ENCODE results near the gene E4F1. TPM values are rescaled to one million over a fixed set of nuclear protein-coding genes. Genes with fewer than 3 reads are reported as not detected.

Gene E4F1
- total and polyA plus RNA-seq, 4 donors: 12.9 to 75.7 (median 19.4) TPM

DNA sequence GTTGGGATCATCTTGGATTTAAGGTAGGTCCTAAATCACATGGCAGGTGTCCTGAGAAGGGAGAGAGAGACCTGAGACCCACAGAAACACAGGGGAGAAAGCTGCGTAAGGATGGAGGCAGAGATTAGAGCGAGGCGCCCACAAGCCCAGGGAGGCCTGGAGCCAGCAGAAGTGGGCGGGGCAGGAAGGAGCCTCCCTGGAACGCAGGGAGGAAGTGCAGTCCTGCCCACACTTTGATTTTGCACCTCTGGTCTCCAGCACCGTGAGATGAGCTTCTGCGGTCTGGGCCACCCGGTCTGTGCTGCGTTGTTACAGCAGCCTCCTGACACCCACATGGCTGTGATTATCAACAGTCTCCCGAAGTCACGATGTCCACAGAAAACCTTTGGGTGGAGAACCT lies 19.2 kb downstream of the E4F1 start:
- intact Hi-C loops (cut with DNase I): no loop called here
- Histone ChIP-seq H3K27ac (ENCODE audit: low read depth in 1 of 2, low read length in 2 of 2) (no peak overlapping the region), H3K9me3 (ENCODE audit: control insufficient read depth, low read length) (no peaks in the 10 kb centered on the region), H3K27me3 (ENCODE audit: control insufficient read depth in 1 of 2, insufficient read depth in 2 of 2, low read length in 1 of 2) (no peaks in the 10 kb centered on the region), H3K4me3 (ENCODE audit: low read length in 2 of 2) (no peak overlapping the region), H3K36me3 (ENCODE audit: control insufficient read depth in 1 of 2, insufficient read depth in 2 of 2, low read length in 1 of 2) (peaks cover 0 to 3% of the 10 kb centered on the region in 2 donors), H3K4me1 (ENCODE audit: control insufficient read depth in 1 of 2, insufficient read depth in 2 of 2, low read length in 2 of 2) (no peaks in the 10 kb centered on the region)
- WGBS, 2 donors: 86 to 89% methylated on average over 11 of the region's 11 CpGs
- no peak for DNase-seq
- ATAC-seq (ENCODE audit: low FRiP score): no peak

DNA sequence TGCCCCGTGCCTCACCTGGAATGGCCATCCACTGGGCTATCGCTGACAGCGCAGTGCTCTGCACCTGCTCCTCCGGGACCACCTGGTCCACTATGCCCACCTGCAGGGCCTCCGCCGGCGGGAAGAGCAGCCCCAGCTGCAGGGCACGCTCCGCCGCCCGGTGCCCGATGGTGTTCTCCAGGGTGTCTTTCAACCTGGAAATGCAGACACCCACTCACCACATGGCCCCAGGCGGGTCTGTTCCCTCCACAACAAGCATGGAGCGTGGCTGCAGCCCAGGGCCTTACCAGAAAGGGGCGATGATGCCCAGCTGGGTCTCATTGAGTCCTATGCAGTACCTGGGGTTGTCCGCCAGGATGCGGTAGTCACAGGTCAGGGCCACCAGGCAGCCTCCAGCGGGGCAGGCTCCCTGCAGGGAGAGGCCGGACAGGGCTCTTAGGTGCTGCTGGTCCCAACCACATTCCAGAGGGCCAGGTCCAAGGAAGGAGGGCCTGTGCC lies 19.7 kb downstream of the E4F1 start:
- Histone ChIP-seq H3K36me3 (ENCODE audit: control insufficient read depth in 1 of 2, insufficient read depth in 2 of 2, low read length in 1 of 2) (peaks cover 0 to 3% of the 10 kb centered on the region in 2 donors), H3K4me3 (ENCODE audit: low read length in 2 of 2) (no peak overlapping the region), H3K4me1 (ENCODE audit: control insufficient read depth in 1 of 2, insufficient read depth in 2 of 2, low read length in 2 of 2) (no peaks in the 10 kb centered on the region), H3K27ac (ENCODE audit: low read depth in 1 of 2, low read length in 2 of 2) (no peak overlapping the region), H3K9me3 (ENCODE audit: control insufficient read depth, low read length) (no peaks in the 10 kb centered on the region), H3K27me3 (ENCODE audit: control insufficient read depth in 1 of 2, insufficient read depth in 2 of 2, low read length in 1 of 2) (no peaks in the 10 kb centered on the region)
- intact Hi-C loops (cut with DNase I): no loop called here
- WGBS, 2 donors: 94 to 98% methylated on average over 19 of the region's 19 CpGs
- no peak for ATAC-seq (ENCODE audit: low FRiP score)
- no peak for DNase-seq

DNA sequence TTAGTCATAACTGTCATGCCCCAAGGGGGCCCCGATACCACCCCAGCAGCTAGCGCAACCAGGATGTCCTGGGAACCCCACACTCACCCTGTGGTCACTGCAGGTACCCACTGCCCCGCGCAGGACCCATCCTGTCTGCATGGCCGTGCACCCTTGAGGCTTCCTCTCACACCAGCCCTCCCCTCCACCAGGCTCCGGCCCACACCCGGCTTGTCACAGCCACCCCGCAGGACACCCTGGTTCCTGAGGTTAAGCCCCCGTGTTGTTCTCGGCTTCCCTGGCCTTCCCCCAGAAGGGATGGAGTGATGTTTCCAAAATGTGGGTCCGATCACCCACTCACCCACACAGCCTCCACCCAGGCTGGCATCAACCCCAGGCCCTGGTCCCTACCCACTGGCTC lies 20.4 kb downstream of the E4F1 start:
- Histone ChIP-seq H3K4me1 (ENCODE audit: control insufficient read depth in 1 of 2, insufficient read depth in 2 of 2, low read length in 2 of 2) (no peaks in the 10 kb centered on the region), H3K9me3 (ENCODE audit: control insufficient read depth, low read length) (no peaks in the 10 kb centered on the region), H3K36me3 (ENCODE audit: control insufficient read depth in 1 of 2, insufficient read depth in 2 of 2, low read length in 1 of 2) (peaks cover 0 to 3% of the 10 kb centered on the region in 2 donors), H3K4me3 (ENCODE audit: low read length in 2 of 2) (no peak overlapping the region), H3K27ac (ENCODE audit: low read depth in 1 of 2, low read length in 2 of 2) (no peak overlapping the region), H3K27me3 (ENCODE audit: control insufficient read depth in 1 of 2, insufficient read depth in 2 of 2, low read length in 1 of 2) (no peaks in the 10 kb centered on the region)
- ATAC-seq (ENCODE audit: low FRiP score): no peak
- intact Hi-C loops (cut with DNase I): no loop called here
- 95 to 96% methylated on average over 11 of the region's 11 CpGs for WGBS, 2 donors
- no peak for DNase-seq

GRCh38 chr16:2244301-2244700 lies 20.9 kb downstream of the E4F1 start:
- 70 to 79% methylated on average over 17 of the region's 17 CpGs for WGBS, 2 donors

DNA sequence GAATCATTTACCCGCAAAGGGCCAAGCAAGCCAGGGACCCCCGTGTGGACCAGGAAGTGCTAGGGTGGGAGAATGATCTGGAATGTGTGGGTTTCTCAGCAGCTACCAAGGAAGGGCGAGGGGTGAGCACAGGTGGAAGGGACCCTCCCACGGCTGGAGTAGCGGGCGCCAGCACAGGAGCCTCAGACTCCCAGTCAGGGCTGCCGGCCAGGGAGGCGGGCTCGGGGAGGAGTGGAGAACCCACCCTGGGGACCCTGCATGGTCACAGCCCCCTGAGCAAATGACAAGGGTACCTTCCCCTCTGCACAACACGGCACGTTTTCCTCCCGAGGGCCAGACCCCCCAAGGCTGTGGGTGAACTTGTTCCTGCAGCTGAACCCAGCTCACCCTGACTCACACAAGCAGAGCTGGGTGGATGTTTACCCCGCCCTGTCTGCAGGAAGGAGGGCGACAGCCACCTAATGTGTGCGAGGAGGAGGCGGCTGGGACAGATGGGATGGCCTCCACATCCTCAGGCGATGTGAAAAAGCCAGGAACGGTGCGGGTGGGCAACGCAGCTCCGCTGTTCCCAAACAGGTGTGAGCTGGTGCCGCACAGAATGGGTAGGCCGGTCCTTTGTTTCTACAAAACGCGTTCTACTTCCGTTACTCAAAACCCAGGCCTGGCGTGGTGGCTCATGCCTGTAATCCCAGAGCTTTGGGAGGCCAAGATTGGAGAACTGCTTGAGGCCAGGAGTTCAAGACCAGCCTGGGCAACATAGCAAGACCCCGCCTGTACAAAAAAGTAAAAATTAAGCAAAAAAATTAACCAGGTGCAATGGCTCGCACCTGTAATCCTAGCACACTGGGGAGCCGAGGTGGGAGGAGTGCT lies 21.8 kb downstream of the E4F1 start:
- H3K27ac ChIP-seq (ENCODE audit: low read depth in 1 of 2, low read length in 2 of 2): no peak overlapping the region
- H3K27me3 ChIP-seq (ENCODE audit: control insufficient read depth in 1 of 2, insufficient read depth in 2 of 2, low read length in 1 of 2): no peaks in the 10 kb centered on the region
- DNase-seq: no peak
- H3K36me3 ChIP-seq (ENCODE audit: control insufficient read depth in 1 of 2, insufficient read depth in 2 of 2, low read length in 1 of 2): peaks cover 0 to 3% of the 10 kb centered on the region in 2 donors
- H3K9me3 ChIP-seq (ENCODE audit: control insufficient read depth, low read length): no peaks in the 10 kb centered on the region
- 94% methylated on average over 30 of the region's 30 CpGs for WGBS, 2 donors
- ATAC-seq (ENCODE audit: low FRiP score): no peak
- intact Hi-C loops (cut with DNase I): no loop called here
- no peak overlapping the region for H3K4me3 ChIP-seq (ENCODE audit: low read length in 2 of 2)
- H3K4me1 ChIP-seq (ENCODE audit: control insufficient read depth in 1 of 2, insufficient read depth in 2 of 2, low read length in 2 of 2): no peaks in the 10 kb centered on the region

More at GRCh38 chr16:2244301-2244700, 20.9 kb downstream of the E4F1 start:
- Histone ChIP-seq H3K36me3 (ENCODE audit: control insufficient read depth in 1 of 2, insufficient read depth in 2 of 2, low read length in 1 of 2) (peaks cover 0 to 3% of the 10 kb centered on the region in 2 donors), H3K27me3 (ENCODE audit: control insufficient read depth in 1 of 2, insufficient read depth in 2 of 2, low read length in 1 of 2) (no peaks in the 10 kb centered on the region), H3K4me3 (ENCODE audit: low read length in 2 of 2) (no peak overlapping the region), H3K4me1 (ENCODE audit: control insufficient read depth in 1 of 2, insufficient read depth in 2 of 2, low read length in 2 of 2) (no peaks in the 10 kb centered on the region), H3K9me3 (ENCODE audit: control insufficient read depth, low read length) (no peaks in the 10 kb centered on the region), H3K27ac (ENCODE audit: low read depth in 1 of 2, low read length in 2 of 2) (no peak overlapping the region)
- intact Hi-C loops (cut with DNase I): no loop called here
- ATAC-seq (ENCODE audit: low FRiP score) (no peak), DNase-seq (no peak)

DNA sequence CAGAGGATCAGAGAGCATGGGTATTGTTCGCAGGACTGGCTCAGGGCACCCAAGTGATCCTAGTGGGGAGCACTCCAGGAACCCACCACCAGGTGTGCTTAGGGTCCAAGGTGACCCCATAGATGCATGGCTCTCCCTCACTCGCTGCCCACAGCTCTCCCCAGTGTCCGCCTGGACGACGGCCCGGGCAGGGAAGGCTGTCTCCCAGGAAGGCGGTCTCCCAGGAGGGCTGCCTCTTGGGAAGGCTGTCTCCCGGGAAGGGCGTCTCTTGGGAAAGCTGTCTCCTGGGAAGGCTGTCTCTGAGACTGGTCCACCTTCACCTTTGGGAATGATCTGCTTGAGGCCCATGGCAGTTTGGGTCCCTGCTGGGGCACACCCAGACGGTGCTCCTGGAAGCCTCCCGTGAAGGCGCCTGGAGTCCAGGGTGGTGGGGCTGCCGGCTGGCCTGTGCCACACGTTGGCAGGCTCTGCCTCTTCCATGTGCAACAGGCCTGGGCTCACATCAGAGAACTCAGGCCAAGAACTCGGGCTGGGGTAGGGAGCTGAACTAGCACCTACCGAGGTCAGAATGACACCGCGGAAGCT lies 23.0 kb downstream of the E4F1 start:
- Histone ChIP-seq H3K9me3 (ENCODE audit: control insufficient read depth, low read length) (no peaks in the 10 kb centered on the region), H3K4me1 (ENCODE audit: control insufficient read depth in 1 of 2, insufficient read depth in 2 of 2, low read length in 2 of 2) (no peaks in the 10 kb centered on the region), H3K27ac (ENCODE audit: low read depth in 1 of 2, low read length in 2 of 2) (no peak overlapping the region), H3K36me3 (ENCODE audit: control insufficient read depth in 1 of 2, insufficient read depth in 2 of 2, low read length in 1 of 2) (peaks cover 0 to 3% of the 10 kb centered on the region in 2 donors), H3K4me3 (ENCODE audit: low read length in 2 of 2) (no peak overlapping the region), H3K27me3 (ENCODE audit: control insufficient read depth in 1 of 2, insufficient read depth in 2 of 2, low read length in 1 of 2) (no peaks in the 10 kb centered on the region)
- ATAC-seq (ENCODE audit: low FRiP score): no peak
- 80 to 88% methylated on average over 18 of the region's 18 CpGs for WGBS, 2 donors
- intact Hi-C loops (cut with DNase I): no loop called here
- DNase-seq: no peak

DNA sequence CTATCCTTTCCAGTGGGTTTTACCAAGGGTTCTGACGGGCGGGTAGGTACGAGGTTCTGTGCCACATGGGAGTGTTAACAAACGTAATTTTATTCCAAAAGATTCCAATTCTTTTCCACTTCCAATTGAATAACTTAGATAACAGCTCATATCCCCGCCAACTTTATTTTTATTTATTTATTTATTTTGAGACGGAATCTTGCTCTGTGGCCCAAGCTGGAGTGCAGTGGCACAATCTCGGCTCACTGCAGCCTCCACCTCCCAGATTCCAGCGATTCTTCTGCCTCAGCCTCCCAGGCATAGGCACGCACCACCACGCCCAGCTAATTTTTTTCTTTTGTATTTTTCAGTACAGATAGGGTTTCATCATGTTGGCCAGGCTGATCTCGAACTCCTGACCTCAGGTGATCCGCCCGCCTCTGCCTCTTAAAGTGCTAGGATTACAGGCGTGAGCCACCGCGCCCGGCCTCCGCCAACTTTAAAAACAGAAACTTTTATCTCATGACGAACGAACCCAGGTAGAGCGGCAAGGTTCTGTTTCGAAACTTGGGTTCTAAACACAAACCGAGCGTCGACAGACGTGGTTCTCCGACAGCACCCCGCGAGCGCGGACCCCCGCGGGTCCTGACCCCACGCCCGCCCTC lies 27.4 kb downstream of the E4F1 start:
- peaks cover 3 to 6% of the 10 kb centered on the region in 2 donors for H3K36me3 ChIP-seq (ENCODE audit: control insufficient read depth in 1 of 2, insufficient read depth in 2 of 2, low read length in 1 of 2)
- H3K27ac ChIP-seq (ENCODE audit: low read depth in 1 of 2, low read length in 2 of 2): peak overlapping the region in 1 of 2 donors; percentile 73
- H3K4me1 ChIP-seq (ENCODE audit: control insufficient read depth in 1 of 2, insufficient read depth in 2 of 2, low read length in 2 of 2): no peaks in the 10 kb centered on the region
- ATAC-seq (ENCODE audit: low FRiP score) (no peak), DNase-seq (no peak)
- intact Hi-C loops (cut with DNase I): loop anchor here (2.0 to 10.0 kb wide), 2 partner anchors 28 to 96 kb away; partner anchors contain the start of genes E4F1 (in 1 of the 2) and TRAF7 (in 1 of the 2)
- 2% methylated on average over 32 to 35 of the region's 35 CpGs for WGBS, 2 donors
- peak overlapping the region; percentile 79 to 98 for H3K4me3 ChIP-seq (ENCODE audit: low read length in 2 of 2)
- H3K9me3 ChIP-seq (ENCODE audit: control insufficient read depth, low read length): no peaks in the 10 kb centered on the region
- no peaks in the 10 kb centered on the region for H3K27me3 ChIP-seq (ENCODE audit: control insufficient read depth in 1 of 2, insufficient read depth in 2 of 2, low read length in 1 of 2)

- DNase-seq (peak; percentile 98 to 99), ATAC-seq (ENCODE audit: low FRiP score) (peak; percentile 98)
- peak within 1 kb of the TSS; percentile 79 to 98 for H3K4me3 ChIP-seq (ENCODE audit: low read length in 2 of 2)
- 1% methylated on average over 52 to 88 of the region's 88 CpGs for WGBS, 2 donors
- no peaks in the 10 kb centered on the region for H3K27me3 ChIP-seq (ENCODE audit: control insufficient read depth in 1 of 2, insufficient read depth in 2 of 2, low read length in 1 of 2)
- no peaks in the 10 kb centered on the region for H3K4me1 ChIP-seq (ENCODE audit: control insufficient read depth in 1 of 2, insufficient read depth in 2 of 2, low read length in 2 of 2)
- peak within 1 kb of the TSS in 1 of 2 donors; percentile 73 for H3K27ac ChIP-seq (ENCODE audit: low read depth in 1 of 2, low read length in 2 of 2)
- intact Hi-C loops (cut with DNase I): loop anchor here (2.0 to 10.0 kb wide), 2 partner anchors 29 to 97 kb away; partner anchors contain the start of genes E4F1 (in 1 of the 2) and TRAF7 (in 1 of the 2)
- no peaks in the 10 kb centered on the region for H3K9me3 ChIP-seq (ENCODE audit: control insufficient read depth, low read length)
- H3K36me3 ChIP-seq (ENCODE audit: control insufficient read depth in 1 of 2, insufficient read depth in 2 of 2, low read length in 1 of 2): peaks cover 5 to 6% of the 10 kb centered on the region in 2 donors
These were observed 28.1 kb downstream of the E4F1 start, which contains the start of gene ECI1 for GRCh38 chr16:2251296-2252111. ECI1 (minus strand) TSS chr16:2251587; CDS start chr16:2251566, 21 bp downstream.

All from aorta (tissue), 5 donors.